Panc1 (cell line): ENCODE data around the gene OR51F1. TPM values are rescaled to one million over a fixed set of nuclear protein-coding genes. Genes with fewer than 3 reads are reported as not detected.
"Not testable (repeated sequence)": the region's sequence is repeated elsewhere in the genome, so short reads cannot be mapped to it uniquely, and the experiment has no call there.

Source experiments
- ATAC-seq: fragments of 200-7000 bp; cut with Tn5 transposase; 2 replicates; pipeline ENCODE4 v1.9.1; 2020; ENCODE audit warnings: mild to moderate bottlenecking, moderate library complexity
- BruUV-seq: library from RNA; stranded (reverse); fragments of 400-500 nt; replicated peaks from 2 replicates; lab custom pipeline; 2021; lab: Mats Ljungman, UMichigan
- CTCF ChIA-PET: fragments of 300-600 bp; sonication (Branson Sonifier 250); formaldehyde crosslinking; loops from one replicate; lab custom pipeline; 2022; ENCODE audit warnings: antibody characterized with exemption; lab: Charles Lee
- POLR2A ChIA-PET: fragments of 300-600 bp; sonication (Branson Sonifier 250); formaldehyde crosslinking; loops from one replicate; lab custom pipeline; 2022; ENCODE audit warnings: antibody characterized with exemption; lab: Charles Lee
- DNase-seq: peaks from one replicate; pipeline ENCODE4 v3.0.0-alpha.2; 2010; ENCODE audit warnings: low read depth, low spot score
- H3K27ac ChIP-seq: 2 replicates; pipeline ENCODE4 v1.5.1; 2011; ENCODE audit warnings: mild to moderate bottlenecking, low read length, inconsistent platforms
- H3K27me3 ChIP-seq: fragments of 200-500 bp; sonication (Bioruptor generic); 2 replicates; pipeline ENCODE4 v1.6.0; 2014; ENCODE audit warnings: low read length, inconsistent platforms; ENCODE audit not compliant: control insufficient read depth, insufficient read depth
- H3K36me3 ChIP-seq: fragments of 200-500 bp; sonication (Bioruptor generic); 2 replicates; pipeline ENCODE4 v1.5.1; 2014; ENCODE audit warnings: inconsistent platforms, mild to moderate bottlenecking, low read length, moderate library complexity; ENCODE audit not compliant: control insufficient read depth, insufficient read depth
- H3K4me1 ChIP-seq: 2 replicates; pipeline ENCODE4 v1.5.1; 2011; ENCODE audit warnings: inconsistent platforms, mild to moderate bottlenecking, low read length, moderate library complexity; ENCODE audit not compliant: control insufficient read depth, insufficient read depth
- H3K4me3 ChIP-seq, 2 experiments: 2 replicates each; pipeline ENCODE4 v1.5.1; 2011 to 2012; ENCODE audit warnings: low read depth in 2 of 2, low read length in 2 of 2, mild to moderate bottlenecking in 2 of 2, inconsistent platforms in 1 of 2, moderate library complexity in 1 of 2
- H3K9me3 ChIP-seq: fragments of 200-500 bp; sonication (Bioruptor generic); 2 replicates; pipeline ENCODE4 v1.5.1; 2014; ENCODE audit warnings: low read depth, mild to moderate bottlenecking, inconsistent platforms, low read length, moderate library complexity; ENCODE audit not compliant: control insufficient read depth, insufficient read depth
- in situ Hi-C: cut with HindIII; loops from 2 replicates; pipeline ENCODE4 v1.10.0; 2016; ENCODE audit warnings: low sequenced_read_pairs, low pct_unique_long_range_greater_than_20kb
- intact Hi-C: fragments of 100-400 bp; cut with micrococcal nuclease; formaldehyde crosslinking; loops from one replicate; pipeline ENCODE4 v1.10.0; 2022; ENCODE audit not compliant: unreplicated experiment
- total RNA-seq: library from RNA; stranded (reverse); gene quantifications from one replicate; pipeline ENCODE4 v1.2.1, GENCODE V29; 2021; ENCODE audit not compliant: unreplicated experiment
- TF ChIP-seq, protein P1 (sequence below): fragments of 450-650 bp; IDR thresholded peaks from 2 replicates; pipeline ENCODE4 v1.5.1; 2017; ENCODE audit warnings: mild to moderate bottlenecking

Gene OR51F1
- total RNA-seq, 1 experiment from 2014 or later: not detected

DNA sequence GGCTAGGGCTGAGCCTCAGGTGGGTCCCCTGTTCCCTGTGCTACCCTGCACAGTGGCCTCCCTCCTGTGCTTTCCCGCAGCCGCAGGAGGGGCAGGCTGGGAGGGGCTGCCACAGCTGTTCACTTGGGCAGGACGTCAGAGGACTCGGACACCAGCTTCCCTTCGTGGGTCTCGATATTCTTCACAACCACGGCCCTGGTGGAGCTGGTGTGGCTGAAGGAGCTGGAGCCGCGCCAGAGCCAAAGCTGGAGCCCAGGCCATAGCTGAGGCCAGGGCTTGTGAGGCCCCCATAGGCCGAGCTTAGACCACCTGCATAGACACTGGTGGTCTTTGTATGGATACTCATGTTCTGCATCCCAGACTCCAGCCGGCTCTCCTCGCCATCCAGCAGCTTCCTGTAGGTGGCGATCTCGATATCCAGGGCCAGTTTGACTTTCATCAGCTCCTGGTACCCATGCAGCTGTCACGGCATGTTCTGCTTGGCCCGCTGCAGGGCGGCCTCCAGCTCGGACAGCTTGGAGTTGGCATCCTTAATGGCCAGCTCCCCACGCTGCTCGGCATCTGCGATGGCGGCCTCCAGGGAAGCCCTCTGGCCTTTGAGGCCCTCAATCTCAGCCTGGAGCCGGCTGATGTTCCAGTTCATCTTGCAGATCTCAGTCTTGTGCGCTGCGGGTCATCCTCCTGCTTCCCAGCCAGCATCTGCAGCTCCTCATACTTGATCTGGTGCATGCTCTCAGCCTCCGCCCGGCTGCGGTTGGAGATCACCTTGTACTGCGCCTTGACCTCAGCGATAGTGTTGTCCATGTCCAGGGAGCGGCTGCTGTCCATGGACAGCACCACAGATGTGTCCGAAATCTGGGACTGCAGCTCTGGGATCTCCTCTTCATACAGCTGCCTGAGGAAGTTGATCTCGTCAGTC lies 46.9 kb downstream of the OR51F1 start:
- BruUV-seq, H3K36me3 ChIP-seq, POLR2A ChIA-PET, H3K27me3 ChIP-seq, intact Hi-C loops, ATAC-seq, in situ Hi-C loops, H3K4me1 ChIP-seq, DNase-seq, H3K9me3 ChIP-seq, H3K4me3 ChIP-seq, H3K27ac ChIP-seq: not testable (repeated sequence)
- CTCF ChIA-PET: interaction anchor here (0.5 kb wide), 1 partner anchor 886 kb away, joined by 5 read pairs; no protein-coding TSS in a partner anchor
- TF ChIP-seq, protein P1, sequence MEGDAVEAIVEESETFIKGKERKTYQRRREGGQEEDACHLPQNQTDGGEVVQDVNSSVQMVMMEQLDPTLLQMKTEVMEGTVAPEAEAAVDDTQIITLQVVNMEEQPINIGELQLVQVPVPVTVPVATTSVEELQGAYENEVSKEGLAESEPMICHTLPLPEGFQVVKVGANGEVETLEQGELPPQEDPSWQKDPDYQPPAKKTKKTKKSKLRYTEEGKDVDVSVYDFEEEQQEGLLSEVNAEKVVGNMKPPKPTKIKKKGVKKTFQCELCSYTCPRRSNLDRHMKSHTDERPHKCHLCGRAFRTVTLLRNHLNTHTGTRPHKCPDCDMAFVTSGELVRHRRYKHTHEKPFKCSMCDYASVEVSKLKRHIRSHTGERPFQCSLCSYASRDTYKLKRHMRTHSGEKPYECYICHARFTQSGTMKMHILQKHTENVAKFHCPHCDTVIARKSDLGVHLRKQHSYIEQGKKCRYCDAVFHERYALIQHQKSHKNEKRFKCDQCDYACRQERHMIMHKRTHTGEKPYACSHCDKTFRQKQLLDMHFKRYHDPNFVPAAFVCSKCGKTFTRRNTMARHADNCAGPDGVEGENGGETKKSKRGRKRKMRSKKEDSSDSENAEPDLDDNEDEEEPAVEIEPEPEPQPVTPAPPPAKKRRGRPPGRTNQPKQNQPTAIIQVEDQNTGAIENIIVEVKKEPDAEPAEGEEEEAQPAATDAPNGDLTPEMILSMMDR: peak; percentile 29; the same call in 1 of the 2 replicates

Other genes with a start within 250 kb of the OR51F1 start
- not detected for gene OR52M1, start 224.7 kb downstream of the OR51F1 start, total RNA-seq
- gene OR52I2, start 188.2 kb downstream of the OR51F1 start, total RNA-seq: not detected
- gene OR52I1, start 175.9 kb downstream of the OR51F1 start, total RNA-seq: not detected
- gene TRIM68, start 161.7 kb downstream of the OR51F1 start, total RNA-seq: 18.5 TPM
- not detected for gene OR51D1, start 132.5 kb downstream of the OR51F1 start, total RNA-seq
- not detected for gene OR51E1, start 126.0 kb downstream of the OR51F1 start, total RNA-seq
- not detected for gene OR51E2, start 72.1 kb downstream of the OR51F1 start, total RNA-seq
- gene MMP26, start 65.2 kb downstream of the OR51F1 start, total RNA-seq: not detected
- gene OR52R1, start 34.4 kb upstream of the OR51F1 start, total RNA-seq: not detected
- gene OR51F2, start 51.4 kb upstream of the OR51F1 start, total RNA-seq: not detected
- not detected for gene OR51S1, start 79.3 kb upstream of the OR51F1 start, total RNA-seq
- gene OR51T1, start 112.0 kb upstream of the OR51F1 start, total RNA-seq: not detected
- gene OR51A7, start 133.8 kb upstream of the OR51F1 start, total RNA-seq: not detected
- gene OR51G2, start 149.4 kb upstream of the OR51F1 start, total RNA-seq: not detected
- not detected for gene OR51G1, start 154.4 kb upstream of the OR51F1 start, total RNA-seq
- gene OR51A4, start 177.7 kb upstream of the OR51F1 start, total RNA-seq: not detected
- gene OR51A2, start 185.8 kb upstream of the OR51F1 start, total RNA-seq: not detected
- gene OR51L1, start 224.9 kb upstream of the OR51F1 start, total RNA-seq: not detected